Duodenal mucosa (tissue), 2 donors: ENCODE data around the gene TP73.

Experiments used
- H3K27ac ChIP-seq: one replicate; pipeline ENCODE4 v1.7.0; 2013; ENCODE audit warnings: low read depth, low read length
- H3K27me3 ChIP-seq, 2 donors: one replicate each; pipeline ENCODE4 v1.7.0; 2013; ENCODE audit warnings: low read length in 2 of 2, control low read depth in 1 of 2; ENCODE audit not compliant: insufficient read depth in 2 of 2, control insufficient read depth in 1 of 2
- H3K36me3 ChIP-seq, 2 donors: one replicate each; pipeline ENCODE4 v1.7.0; 2013; ENCODE audit warnings: low read length in 2 of 2, control low read depth in 1 of 2; ENCODE audit not compliant: insufficient read depth in 2 of 2, control insufficient read depth in 1 of 2
- H3K4me1 ChIP-seq, 2 donors: one replicate each; pipeline ENCODE4 v1.7.0; 2013; ENCODE audit warnings: low read length in 2 of 2, control low read depth in 1 of 2; ENCODE audit not compliant: insufficient read depth in 2 of 2, control insufficient read depth in 1 of 2
- H3K4me3 ChIP-seq, 2 donors: one replicate each; pipeline ENCODE4 v1.7.0; 2013; ENCODE audit warnings: low read length in 2 of 2, low read depth in 1 of 2
- H3K9ac ChIP-seq, 2 donors: one replicate each; pipeline ENCODE4 v1.7.0; 2013; ENCODE audit warnings: low read length in 2 of 2, low read depth in 1 of 2
- H3K9me3 ChIP-seq, 2 donors: one replicate each; pipeline ENCODE4 v1.7.0; 2013; ENCODE audit warnings: low read length in 2 of 2, control low read depth in 1 of 2; ENCODE audit not compliant: control insufficient read depth in 1 of 2

TP73 gene

DNA sequence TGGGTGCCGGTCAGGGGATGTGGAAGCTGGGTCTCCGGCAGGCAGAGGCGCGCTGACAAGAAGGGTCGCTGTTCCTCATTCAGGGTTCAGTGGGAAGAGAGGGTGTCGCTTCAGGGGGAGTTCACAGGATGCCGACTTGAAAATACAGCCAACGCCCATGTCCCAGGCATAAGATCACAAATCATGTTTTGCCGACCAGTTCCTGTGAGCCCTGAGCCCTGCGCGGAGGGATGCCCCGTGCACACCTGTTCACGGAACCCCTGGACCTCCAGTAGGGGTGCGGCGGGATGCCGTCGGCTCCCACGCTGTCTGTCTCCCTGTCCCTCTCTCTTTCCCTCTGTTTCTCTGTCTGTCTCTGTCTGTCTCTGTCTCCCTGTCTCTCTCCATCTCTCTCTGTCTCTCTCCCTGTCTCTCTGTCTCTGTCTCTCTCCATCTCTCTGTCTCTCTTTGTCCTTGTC is 26.8 kb downstream of the TP73 start:
- H3K27ac ChIP-seq = no peak overlapping the region
- peaks cover 5 to 6% of the 10 kb centered on the region in 2 donors for H3K4me1 ChIP-seq
- H3K36me3 ChIP-seq = no peaks in the 10 kb centered on the region
- H3K9ac ChIP-seq = no peak overlapping the region
- no peak overlapping the region for H3K4me3 ChIP-seq
- peaks cover 0 to 16% of the 10 kb centered on the region in 2 donors for H3K27me3 ChIP-seq
- no peaks in the 10 kb centered on the region for H3K9me3 ChIP-seq

GRCh38 chr1:3679799-3680453 is 27.6 kb downstream of the TP73 start:
- H3K27me3 ChIP-seq = peaks cover 1 to 22% of the 10 kb centered on the region in 2 donors
- H3K9me3 ChIP-seq = no peaks in the 10 kb centered on the region
- no peak overlapping the region for H3K9ac ChIP-seq

GRCh38 chr1:3680488-3681230 is 28.3 kb downstream of the TP73 start:
- no peaks in the 10 kb centered on the region for H3K36me3 ChIP-seq
- no peaks in the 10 kb centered on the region for H3K4me1 ChIP-seq
- H3K27ac ChIP-seq = no peak overlapping the region
- peaks cover 7 to 26% of the 10 kb centered on the region in 2 donors for H3K27me3 ChIP-seq
- no peaks in the 10 kb centered on the region for H3K9me3 ChIP-seq
- H3K9ac ChIP-seq = no peak overlapping the region
- no peak overlapping the region for H3K4me3 ChIP-seq

More at GRCh38 chr1:3679799-3680453, 27.6 kb downstream of the TP73 start:
- Histone ChIP-seq H3K4me3 (no peak overlapping the region), H3K27ac (no peak overlapping the region), H3K36me3 (no peaks in the 10 kb centered on the region), H3K4me1 (no peaks in the 10 kb centered on the region)

GRCh38 chr1:3681231-3681897 is 29.0 kb downstream of the TP73 start:
- Histone ChIP-seq H3K36me3 (no peaks in the 10 kb centered on the region), H3K9ac (no peak overlapping the region), H3K27me3 (peaks cover 7 to 25% of the 10 kb centered on the region in 2 donors), H3K4me1 (no peaks in the 10 kb centered on the region), H3K27ac (no peak overlapping the region), H3K4me3 (no peak overlapping the region), H3K9me3 (no peaks in the 10 kb centered on the region)

DNA sequence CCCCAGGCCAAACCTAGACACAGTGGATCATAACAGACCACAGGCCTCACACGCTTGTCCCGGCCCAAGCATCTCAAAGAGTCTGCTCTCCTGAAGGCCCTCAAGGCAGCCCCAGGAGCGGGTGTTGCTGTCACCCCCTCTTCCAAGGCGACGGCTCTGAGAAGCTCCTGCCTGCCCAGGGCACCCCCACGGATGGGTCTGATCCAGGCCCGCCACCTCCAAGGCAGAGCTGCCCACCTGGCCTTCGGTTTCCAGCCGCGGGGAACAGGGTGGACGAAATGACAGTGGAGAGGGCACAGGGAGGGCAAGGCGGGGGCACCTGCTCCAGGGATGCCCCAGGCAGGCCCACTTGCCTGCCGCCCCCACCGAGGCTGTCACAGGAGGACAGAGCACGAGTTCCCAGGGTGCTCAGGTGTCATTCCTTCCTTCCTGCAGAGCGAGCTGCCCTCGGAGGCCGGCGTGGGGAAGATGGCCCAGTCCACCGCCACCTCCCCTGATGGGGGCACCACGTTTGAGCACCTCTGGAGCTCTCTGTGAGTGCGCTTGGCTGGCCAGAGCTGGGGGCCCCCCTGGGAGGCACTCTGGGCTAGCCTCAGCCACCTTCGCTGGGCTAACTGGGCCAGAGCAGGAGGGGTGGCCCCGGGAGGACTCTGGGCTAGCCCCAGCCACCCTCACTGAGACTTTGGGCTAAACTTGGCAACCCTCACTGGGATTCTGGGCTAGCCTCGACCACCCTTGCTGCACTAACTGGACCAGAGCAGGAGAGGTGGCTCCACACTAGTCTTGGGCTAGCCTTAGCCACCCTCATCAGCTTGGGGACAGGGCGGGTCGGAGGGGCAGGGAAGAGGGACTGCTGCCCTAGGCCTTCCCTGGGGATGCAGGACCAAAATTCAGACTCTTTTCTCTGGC is 29.8 kb downstream of the TP73 start:
- Histone ChIP-seq H3K27ac (no peak overlapping the region), H3K36me3 (no peaks in the 10 kb centered on the region), H3K4me1 (no peaks in the 10 kb centered on the region), H3K4me3 (no peak overlapping the region), H3K9ac (no peak overlapping the region), H3K27me3 (peaks cover 7 to 21% of the 10 kb centered on the region in 2 donors), H3K9me3 (no peaks in the 10 kb centered on the region)

DNA sequence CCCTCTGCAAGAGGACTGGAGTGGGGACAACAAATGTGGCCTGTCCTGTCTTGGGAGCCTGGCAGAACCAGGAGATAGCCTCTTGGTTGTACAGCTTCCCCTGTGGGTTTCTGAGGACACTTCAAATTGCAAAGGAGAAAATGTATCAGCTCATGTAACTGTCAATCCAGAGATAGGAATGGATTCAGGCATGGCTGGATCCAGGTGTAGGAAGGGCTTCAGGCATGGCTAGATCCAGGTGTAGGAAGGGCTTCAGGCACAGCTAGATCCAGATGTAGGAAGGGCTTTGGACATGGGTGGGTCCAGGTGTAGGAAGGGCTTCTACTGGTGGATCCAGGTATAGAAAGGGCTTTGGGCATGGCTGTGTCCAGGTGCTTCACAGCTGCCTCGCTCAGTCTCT is 30.9 kb downstream of the TP73 start:
- H3K9me3 ChIP-seq = no peaks in the 10 kb centered on the region
- H3K27ac ChIP-seq = no peak overlapping the region
- no peak overlapping the region for H3K9ac ChIP-seq
- H3K27me3 ChIP-seq = peaks cover 7 to 21% of the 10 kb centered on the region in 2 donors
- no peaks in the 10 kb centered on the region for H3K4me1 ChIP-seq
- no peak overlapping the region for H3K4me3 ChIP-seq
- H3K36me3 ChIP-seq = no peaks in the 10 kb centered on the region

DNA sequence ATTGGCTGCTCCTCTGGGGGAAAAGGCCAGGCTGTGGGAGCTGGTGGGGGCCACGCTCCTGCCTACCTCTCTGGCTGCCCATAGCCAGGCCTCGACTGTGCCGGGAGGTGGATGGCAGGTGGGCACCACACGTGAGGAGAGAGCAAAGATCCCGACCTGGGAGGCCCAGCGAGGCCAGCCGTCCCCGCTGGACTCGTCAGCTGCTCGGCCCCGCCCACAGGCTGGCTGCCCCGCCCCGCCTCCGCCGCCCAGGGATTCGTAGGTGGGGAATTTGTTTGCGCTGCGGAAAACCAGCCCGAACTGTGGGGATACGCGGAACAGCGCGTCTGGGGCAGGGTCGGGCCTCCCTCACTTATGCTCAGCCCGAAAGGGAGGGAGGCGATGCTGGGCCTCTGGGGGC is 31.7 kb downstream of the TP73 start:
- peaks cover 7 to 18% of the 10 kb centered on the region in 2 donors for H3K27me3 ChIP-seq
- H3K4me1 ChIP-seq = no peaks in the 10 kb centered on the region
- no peak overlapping the region for H3K9ac ChIP-seq
- H3K36me3 ChIP-seq = no peaks in the 10 kb centered on the region
- no peak overlapping the region for H3K4me3 ChIP-seq
- no peaks in the 10 kb centered on the region for H3K9me3 ChIP-seq
- no peak overlapping the region for H3K27ac ChIP-seq

DNA sequence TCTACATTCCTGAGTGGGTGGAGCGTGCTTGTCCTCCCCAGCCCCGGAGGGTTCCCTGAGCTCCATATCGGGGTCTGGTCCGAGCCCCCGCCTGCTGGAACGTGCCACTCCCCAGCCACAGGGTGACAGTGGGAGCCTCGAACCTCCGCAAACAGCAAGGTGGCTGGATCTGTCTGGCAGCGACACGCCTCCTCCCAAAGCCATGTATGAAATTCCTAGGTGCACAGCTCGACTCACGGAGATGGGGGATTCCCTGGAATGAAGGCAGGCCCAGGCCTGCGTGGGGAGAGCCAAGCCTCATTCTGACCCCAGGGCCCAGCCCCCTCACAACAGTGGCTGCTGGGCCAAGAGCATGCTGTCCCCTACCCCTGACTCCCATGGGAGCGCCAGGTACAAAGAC is 32.9 kb downstream of the TP73 start:
- H3K27ac ChIP-seq = no peak overlapping the region
- no peaks in the 10 kb centered on the region for H3K9me3 ChIP-seq
- no peaks in the 10 kb centered on the region for H3K4me1 ChIP-seq
- H3K27me3 ChIP-seq = peaks cover 7 to 15% of the 10 kb centered on the region in 2 donors
- no peak overlapping the region for H3K9ac ChIP-seq
- no peak overlapping the region for H3K4me3 ChIP-seq
- H3K36me3 ChIP-seq = no peaks in the 10 kb centered on the region

DNA sequence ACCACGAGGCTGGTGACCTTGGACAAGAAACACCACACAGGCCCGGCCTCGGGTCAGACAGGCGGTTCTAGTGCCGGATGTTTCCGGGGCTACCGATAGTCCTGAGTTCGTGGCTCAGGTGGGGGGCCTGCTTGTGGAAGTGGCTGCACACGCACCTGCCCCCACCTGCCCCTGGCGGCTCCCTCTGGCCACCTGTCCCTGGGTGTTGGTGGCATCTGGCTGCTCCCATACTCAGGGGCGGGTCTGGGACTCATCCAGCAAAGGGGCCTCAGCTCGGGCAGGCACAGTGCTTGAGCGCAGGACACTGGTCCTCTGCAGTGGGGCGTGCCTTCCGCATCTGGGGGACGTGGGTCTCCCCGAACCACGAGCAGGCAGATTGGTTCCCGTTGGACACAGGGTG is 33.6 kb downstream of the TP73 start:
- no peak overlapping the region for H3K27ac ChIP-seq
- H3K9ac ChIP-seq = no peak overlapping the region
- H3K4me3 ChIP-seq = no peak overlapping the region
- no peaks in the 10 kb centered on the region for H3K4me1 ChIP-seq
- H3K36me3 ChIP-seq = no peaks in the 10 kb centered on the region
- peaks cover 7 to 15% of the 10 kb centered on the region in 2 donors for H3K27me3 ChIP-seq
- no peaks in the 10 kb centered on the region for H3K9me3 ChIP-seq
